Measurements from ENCODE around the gene GP1BB. TPM values are rescaled to one million over a fixed set of nuclear protein-coding genes. Genes with fewer than 3 reads are reported as not detected.

The GP1BB gene
- polyA plus RNA-seq, 1 donor from 2014 or later = 42.0 TPM

DNA sequence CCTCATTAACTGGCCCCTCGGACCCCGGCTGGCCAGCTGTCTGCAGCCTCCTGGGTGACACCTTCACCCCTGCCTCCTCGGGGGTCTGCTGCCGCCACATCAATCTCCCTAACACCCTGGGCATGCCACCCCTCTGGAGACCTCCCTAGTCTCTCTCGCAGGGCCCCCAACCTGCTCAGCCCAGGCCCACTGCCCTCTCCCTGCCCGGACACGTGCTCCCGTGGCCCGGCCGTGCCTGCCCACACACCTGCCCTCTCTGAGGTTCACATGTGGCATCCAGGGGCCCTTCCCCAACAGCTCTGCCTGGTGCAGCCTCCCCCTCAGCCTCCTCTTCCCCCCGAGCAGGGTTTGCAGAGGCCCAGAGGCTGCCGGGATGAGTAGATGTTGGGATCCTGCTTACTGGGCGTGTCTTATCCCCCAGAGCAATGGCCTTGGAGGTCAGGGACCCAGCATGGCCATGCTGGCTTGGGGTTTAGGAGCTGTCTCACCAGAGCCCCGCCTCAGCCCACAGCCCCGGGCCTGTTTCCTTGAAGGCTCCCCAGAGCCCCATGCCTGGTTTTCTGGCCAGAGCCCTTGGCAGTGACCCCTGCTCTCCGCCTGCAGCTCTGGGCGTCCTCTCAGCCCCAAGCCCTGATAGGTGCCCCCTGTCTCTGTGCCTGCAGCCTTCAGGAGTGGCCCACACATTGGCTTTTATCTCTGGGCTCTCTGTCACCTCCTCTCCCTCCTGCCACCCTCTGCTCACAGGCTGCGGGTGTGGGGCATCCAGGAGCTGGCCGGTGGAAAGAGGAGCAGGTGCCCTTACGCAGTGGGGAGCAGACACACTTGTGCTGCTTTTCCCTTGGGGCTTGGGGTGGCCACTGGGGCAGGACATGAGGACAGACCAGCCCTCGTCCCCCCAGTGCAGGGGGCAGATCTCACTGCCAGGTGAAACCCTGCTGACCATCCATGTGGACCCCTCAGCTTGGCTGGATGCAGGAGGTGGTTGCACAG, 34.7 kb upstream of the GP1BB start:
- no peak overlapping the region for H3K9ac ChIP-seq (ENCODE audit: low read length)
- no peaks in the 10 kb centered on the region for H3K9me2 ChIP-seq (ENCODE audit: insufficient read depth, low read length)

DNA sequence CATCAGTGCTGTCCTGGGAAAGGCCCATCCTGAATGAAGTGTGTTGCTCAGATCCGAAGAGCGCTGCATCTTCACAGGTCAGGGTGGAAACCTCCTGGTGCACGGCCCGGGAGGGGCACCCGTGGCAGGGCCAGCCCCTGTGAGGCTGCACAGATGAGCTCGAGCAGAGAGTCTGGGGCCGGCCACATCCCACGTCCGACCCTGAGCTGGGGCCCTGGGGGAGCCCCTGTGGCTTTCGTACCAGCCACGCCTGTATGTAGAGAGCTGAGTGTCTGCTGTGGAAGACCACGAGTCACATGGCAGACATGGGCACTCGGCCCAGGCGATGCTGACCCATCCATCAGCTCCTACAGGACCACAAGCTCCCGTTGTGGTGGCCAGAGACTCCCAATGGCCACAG, 33.9 kb upstream of the GP1BB start:
- Histone ChIP-seq H4K20me1 (ENCODE audit: insufficient read depth) (no peaks in the 10 kb centered on the region), H2AFZ (ENCODE audit: low read depth, low read length) (no peak overlapping the region), H3F3A (ENCODE audit: insufficient read depth, low read length, poor library complexity, severe bottlenecking) (no peaks in the 10 kb centered on the region), H3K9me3 (ENCODE audit: low read length) (no peaks in the 10 kb centered on the region), H3K4me3 (ENCODE audit: low read length) (no peak overlapping the region), H3K9ac (ENCODE audit: low read length) (no peak overlapping the region), H3K36me3 (ENCODE audit: insufficient read depth, low read length) (no peaks in the 10 kb centered on the region), H3K27ac (ENCODE audit: low read length) (no peak overlapping the region), H3K79me2 (replicated peaks; ENCODE audit: insufficient read depth, low read length) (no peaks in the 10 kb centered on the region), H3K4me2 (ENCODE audit: low read length) (no peak overlapping the region), H3K9me2 (ENCODE audit: insufficient read depth, low read length) (no peaks in the 10 kb centered on the region), H3K27me3 (ENCODE audit: insufficient read depth, low read depth, low read length) (no peaks in the 10 kb centered on the region)
- no peak for TF ChIP-seq RAD21 (conservative IDR thresholded peaks at IDR 0.05)
- TF ChIP-seq EP300 (conservative IDR thresholded peaks at IDR 0.05; ENCODE audit: poor library complexity, severe bottlenecking) = no peak
- TF ChIP-seq TAF1 (IDR thresholded peaks at IDR 0.05; ENCODE audit: low read depth) = no peak
- TF ChIP-seq POLR2AphosphoS5 (IDR thresholded peaks at IDR 0.05) = no peak
- TF ChIP-seq MXI1 (conservative IDR thresholded peaks at IDR 0.05; ENCODE audit: poor library complexity, severe bottlenecking) = no peak
- TF ChIP-seq, protein P1, sequence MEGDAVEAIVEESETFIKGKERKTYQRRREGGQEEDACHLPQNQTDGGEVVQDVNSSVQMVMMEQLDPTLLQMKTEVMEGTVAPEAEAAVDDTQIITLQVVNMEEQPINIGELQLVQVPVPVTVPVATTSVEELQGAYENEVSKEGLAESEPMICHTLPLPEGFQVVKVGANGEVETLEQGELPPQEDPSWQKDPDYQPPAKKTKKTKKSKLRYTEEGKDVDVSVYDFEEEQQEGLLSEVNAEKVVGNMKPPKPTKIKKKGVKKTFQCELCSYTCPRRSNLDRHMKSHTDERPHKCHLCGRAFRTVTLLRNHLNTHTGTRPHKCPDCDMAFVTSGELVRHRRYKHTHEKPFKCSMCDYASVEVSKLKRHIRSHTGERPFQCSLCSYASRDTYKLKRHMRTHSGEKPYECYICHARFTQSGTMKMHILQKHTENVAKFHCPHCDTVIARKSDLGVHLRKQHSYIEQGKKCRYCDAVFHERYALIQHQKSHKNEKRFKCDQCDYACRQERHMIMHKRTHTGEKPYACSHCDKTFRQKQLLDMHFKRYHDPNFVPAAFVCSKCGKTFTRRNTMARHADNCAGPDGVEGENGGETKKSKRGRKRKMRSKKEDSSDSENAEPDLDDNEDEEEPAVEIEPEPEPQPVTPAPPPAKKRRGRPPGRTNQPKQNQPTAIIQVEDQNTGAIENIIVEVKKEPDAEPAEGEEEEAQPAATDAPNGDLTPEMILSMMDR (IDR thresholded peaks at IDR 0.05; ENCODE audit: poor library complexity, severe bottlenecking) = no peak
- no peak for TF ChIP-seq EZH2 (IDR thresholded peaks at IDR 0.05; ENCODE audit: borderline replicate concordance, insufficient read depth, low read length, poor library complexity, severe bottlenecking)
- TF ChIP-seq, protein P2, sequence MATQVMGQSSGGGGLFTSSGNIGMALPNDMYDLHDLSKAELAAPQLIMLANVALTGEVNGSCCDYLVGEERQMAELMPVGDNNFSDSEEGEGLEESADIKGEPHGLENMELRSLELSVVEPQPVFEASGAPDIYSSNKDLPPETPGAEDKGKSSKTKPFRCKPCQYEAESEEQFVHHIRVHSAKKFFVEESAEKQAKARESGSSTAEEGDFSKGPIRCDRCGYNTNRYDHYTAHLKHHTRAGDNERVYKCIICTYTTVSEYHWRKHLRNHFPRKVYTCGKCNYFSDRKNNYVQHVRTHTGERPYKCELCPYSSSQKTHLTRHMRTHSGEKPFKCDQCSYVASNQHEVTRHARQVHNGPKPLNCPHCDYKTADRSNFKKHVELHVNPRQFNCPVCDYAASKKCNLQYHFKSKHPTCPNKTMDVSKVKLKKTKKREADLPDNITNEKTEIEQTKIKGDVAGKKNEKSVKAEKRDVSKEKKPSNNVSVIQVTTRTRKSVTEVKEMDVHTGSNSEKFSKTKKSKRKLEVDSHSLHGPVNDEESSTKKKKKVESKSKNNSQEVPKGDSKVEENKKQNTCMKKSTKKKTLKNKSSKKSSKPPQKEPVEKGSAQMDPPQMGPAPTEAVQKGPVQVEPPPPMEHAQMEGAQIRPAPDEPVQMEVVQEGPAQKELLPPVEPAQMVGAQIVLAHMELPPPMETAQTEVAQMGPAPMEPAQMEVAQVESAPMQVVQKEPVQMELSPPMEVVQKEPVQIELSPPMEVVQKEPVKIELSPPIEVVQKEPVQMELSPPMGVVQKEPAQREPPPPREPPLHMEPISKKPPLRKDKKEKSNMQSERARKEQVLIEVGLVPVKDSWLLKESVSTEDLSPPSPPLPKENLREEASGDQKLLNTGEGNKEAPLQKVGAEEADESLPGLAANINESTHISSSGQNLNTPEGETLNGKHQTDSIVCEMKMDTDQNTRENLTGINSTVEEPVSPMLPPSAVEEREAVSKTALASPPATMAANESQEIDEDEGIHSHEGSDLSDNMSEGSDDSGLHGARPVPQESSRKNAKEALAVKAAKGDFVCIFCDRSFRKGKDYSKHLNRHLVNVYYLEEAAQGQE (IDR thresholded peaks at IDR 0.05; ENCODE audit: borderline replicate concordance) = no peak
- TF ChIP-seq SMC3 (conservative IDR thresholded peaks at IDR 0.05; ENCODE audit: poor library complexity) = no peak

More for the DNA sequence above, 34.7 kb upstream of the GP1BB start:
- no peak overlapping the region for H2AFZ ChIP-seq (ENCODE audit: low read depth, low read length)
- H3K4me3 ChIP-seq (ENCODE audit: low read length) = no peak overlapping the region
- TF ChIP-seq SMC3 (conservative IDR thresholded peaks at IDR 0.05; ENCODE audit: poor library complexity) = no peak
- no peak for TF ChIP-seq TAF1 (IDR thresholded peaks at IDR 0.05; ENCODE audit: low read depth)
- H3K4me2 ChIP-seq (ENCODE audit: low read length) = no peak overlapping the region
- no peaks in the 10 kb centered on the region for H4K20me1 ChIP-seq (ENCODE audit: insufficient read depth)
- no peaks in the 10 kb centered on the region for H3K79me2 ChIP-seq (replicated peaks; ENCODE audit: insufficient read depth, low read length)
- no peaks in the 10 kb centered on the region for H3K27me3 ChIP-seq (ENCODE audit: insufficient read depth, low read depth, low read length)
- no peaks in the 10 kb centered on the region for H3K9me3 ChIP-seq (ENCODE audit: low read length)
- H3F3A ChIP-seq (ENCODE audit: insufficient read depth, low read length, poor library complexity, severe bottlenecking) = no peaks in the 10 kb centered on the region
- no peak overlapping the region for H3K27ac ChIP-seq (ENCODE audit: low read length)
- H3K36me3 ChIP-seq (ENCODE audit: insufficient read depth, low read length) = no peaks in the 10 kb centered on the region
